Stimulated activated CD8-positive, alpha-beta memory T cell treated with anti-CD3 and anti-CD28 coated beads, Interleukin-12 subunit alpha, Interleukin-12 subunit beta, amount 100 ng/mL, for 1 hour (primary cell): Measurements from ENCODE around the gene SEPTIN3.
A peak's percentile ranks its signal among the peaks of the same experiment; 100 is the strongest.

Source experiments
- DNase-seq: peaks from one replicate; pipeline ENCODE4 v3.0.0-alpha.2; 2020; ENCODE audit warnings: low read depth

SEPTIN3 gene

GRCh38 chr22:41976961-41977566 is 7.8 kb downstream of the SEPTIN3 start:
- DNase-seq, result no peak

GRCh38 chr22:41978732-41979131 is 9.5 kb downstream of the SEPTIN3 start:
- DNase-seq, result no peak

- DNase-seq, result no peak
Measured at GRCh38 chr22:41979423-41980250, 10.4 kb downstream of the SEPTIN3 start.

- DNase-seq, result no peak
Measured at GRCh38 chr22:41982865-41983264, 13.6 kb downstream of the SEPTIN3 start.

- no peak for DNase-seq
Measured at GRCh38 chr22:41983513-41984405, 14.5 kb downstream of the SEPTIN3 start.

GRCh38 chr22:41987276-41987675 is 18.0 kb downstream of the SEPTIN3 start:
- DNase-seq, result no peak

- DNase-seq, result no peak
Measured at GRCh38 chr22:41989246-41989645, 20.0 kb downstream of the SEPTIN3 start.

GRCh38 chr22:41991111-41991510 is 21.9 kb downstream of the SEPTIN3 start:
- DNase-seq, result no peak

GRCh38 chr22:41992496-41992895 is 23.3 kb downstream of the SEPTIN3 start:
- no peak for DNase-seq

GRCh38 chr22:41995211-41995610 is 26.0 kb downstream of the SEPTIN3 start:
- DNase-seq, result no peak

- DNase-seq, result no peak
Measured at GRCh38 chr22:41996826-41997225, 27.6 kb downstream of the SEPTIN3 start.

- DNase-seq, result peak; percentile 80
Measured at GRCh38 chr22:41998361-41999261, 29.4 kb downstream of the SEPTIN3 start, which contains the start of gene WBP2NL. Gene WBP2NL, plus strand, starts transcription at chr22:41998788. Its CDS starts 31 bp downstream, at chr22:41998819.

- DNase-seq, result no peak
Measured at GRCh38 chr22:42000466-42000865, 31.2 kb downstream of the SEPTIN3 start.

GRCh38 chr22:42001121-42001520 is 31.9 kb downstream of the SEPTIN3 start:
- DNase-seq, result no peak

GRCh38 chr22:42001706-42002105 is 32.5 kb downstream of the SEPTIN3 start:
- no peak for DNase-seq

GRCh38 chr22:42007922-42008321 is 38.7 kb downstream of the SEPTIN3 start:
- DNase-seq, result no peak

GRCh38 chr22:42010778-42011177 is 41.5 kb downstream of the SEPTIN3 start:
- DNase-seq, result no peak

GRCh38 chr22:42013385-42013784 is 44.1 kb downstream of the SEPTIN3 start:
- DNase-seq, result no peak

- DNase-seq, result no peak
Measured at GRCh38 chr22:42016111-42016510, 46.9 kb downstream of the SEPTIN3 start.

- no peak for DNase-seq
Measured at GRCh38 chr22:42018224-42018623, 49.0 kb downstream of the SEPTIN3 start.
